ENCODE measurements around the gene ELOVL1.
"Not testable (repeated sequence)": the region's sequence is repeated elsewhere in the genome, so short reads cannot be mapped to it uniquely, and the experiment has no call there.

ELOVL1 gene

DNA sequence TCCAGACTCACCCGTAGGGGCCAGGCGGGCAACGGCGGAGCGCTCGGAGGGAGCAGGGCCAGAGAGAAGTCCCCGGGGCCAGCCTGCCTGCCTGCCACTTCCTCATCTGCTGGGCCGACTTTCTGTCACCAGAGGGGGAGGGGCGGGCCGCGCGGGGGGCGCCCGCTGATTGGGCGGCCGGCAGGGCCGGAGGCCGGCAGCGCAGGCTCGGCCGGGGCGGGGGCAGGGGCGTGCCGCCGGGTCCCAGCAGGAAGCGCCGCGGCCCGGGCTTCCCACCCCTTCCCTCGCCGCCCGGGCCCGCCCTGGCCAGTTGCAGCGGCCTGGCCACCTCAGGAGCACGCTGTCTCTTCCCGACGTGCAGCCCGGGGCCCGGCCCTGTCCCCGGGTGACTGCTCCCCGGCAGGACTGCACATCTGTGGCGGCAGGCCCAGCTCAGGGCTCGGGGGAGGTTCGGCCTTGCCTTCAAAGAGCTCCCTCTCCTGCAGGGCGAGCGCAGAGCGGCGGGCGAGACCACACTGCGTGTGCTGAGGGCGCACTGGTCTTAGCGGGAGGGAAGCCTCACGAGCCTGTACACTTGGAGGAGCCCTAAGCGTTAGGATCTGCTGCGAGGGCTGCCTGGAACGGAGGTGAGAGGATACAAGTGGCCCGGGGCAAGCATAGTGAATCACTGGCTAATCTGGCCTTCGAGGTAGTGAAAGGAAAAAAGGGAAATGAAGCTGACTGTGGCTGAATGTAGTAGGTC is at the start of gene ELOVL1:
TSS of gene ELOVL1 (minus strand) at position 108 of the 742 bp plus-strand sequence. CDS start 2,402 bp downstream, outside the sequence.
- peak; percentile 6 for DNase-seq

DNA sequence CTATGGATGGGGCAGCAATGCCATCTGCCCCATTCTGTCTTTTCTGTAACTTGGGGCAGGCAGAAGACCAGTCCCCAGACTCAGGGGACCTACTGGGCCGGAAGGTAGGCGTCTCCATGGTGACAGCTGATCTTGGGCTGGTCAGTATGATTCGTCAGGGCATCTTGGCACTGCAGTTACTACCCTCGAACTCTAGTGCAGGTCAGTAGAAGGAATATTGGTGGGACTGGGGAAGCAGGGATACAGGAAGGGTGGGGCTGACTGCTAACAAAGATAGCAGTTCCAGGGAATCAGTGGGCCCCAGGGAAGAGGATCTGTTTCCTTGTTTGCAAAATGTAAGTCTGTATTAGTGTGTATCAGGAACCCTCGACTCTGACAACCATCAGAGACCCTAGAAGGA is 48.1 kb upstream of the ELOVL1 start:
- no peak for DNase-seq

DNA sequence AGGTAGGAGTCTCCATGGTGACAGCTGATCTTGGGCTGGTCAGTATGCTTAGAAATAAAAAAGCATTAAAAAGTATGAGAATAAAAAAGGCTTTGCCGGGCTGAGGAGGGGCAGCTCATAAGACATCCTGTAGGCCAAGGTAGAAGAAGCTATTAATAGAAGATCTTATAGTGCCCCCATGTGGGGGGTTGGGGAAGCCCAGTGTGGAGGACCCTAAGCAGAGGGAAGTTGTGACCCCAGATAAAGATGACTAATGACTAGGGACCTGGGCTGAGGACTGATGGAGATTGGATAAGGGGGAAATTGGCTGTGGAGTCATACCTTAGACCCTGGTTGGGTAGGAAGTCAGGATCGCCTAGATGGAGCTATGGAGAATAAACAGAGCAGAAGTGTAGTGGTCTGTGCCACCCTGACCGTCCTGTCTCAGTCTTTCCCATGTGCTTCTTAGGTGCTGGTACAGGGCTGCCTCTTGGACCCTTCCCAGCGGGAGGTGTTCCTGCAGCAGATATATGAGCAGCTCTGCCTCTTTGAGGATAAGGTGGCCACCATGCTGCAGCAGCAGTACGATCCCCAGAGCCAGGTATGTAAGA is 46.9 kb upstream of the ELOVL1 start:
- no peak for DNase-seq

DNA sequence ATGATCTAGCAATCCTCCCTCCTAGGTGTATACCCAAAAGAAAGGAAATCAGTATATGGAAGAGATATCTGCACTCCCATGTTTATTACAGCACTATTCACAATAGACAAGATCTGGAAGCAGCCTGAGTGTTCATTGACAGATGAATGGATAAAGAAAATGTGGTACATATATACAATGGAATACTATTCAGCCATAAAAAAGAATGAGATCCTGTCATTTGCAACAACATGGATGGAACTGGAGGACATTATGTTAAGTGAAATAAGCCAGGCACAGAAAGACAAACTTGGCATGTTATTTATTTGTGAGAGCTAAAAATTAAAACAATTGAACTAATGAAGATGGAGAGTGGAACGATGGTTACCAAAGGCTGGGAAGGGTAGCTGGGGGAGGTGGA is 45.6 kb upstream of the ELOVL1 start:
- not testable (repeated sequence) for DNase-seq

DNA sequence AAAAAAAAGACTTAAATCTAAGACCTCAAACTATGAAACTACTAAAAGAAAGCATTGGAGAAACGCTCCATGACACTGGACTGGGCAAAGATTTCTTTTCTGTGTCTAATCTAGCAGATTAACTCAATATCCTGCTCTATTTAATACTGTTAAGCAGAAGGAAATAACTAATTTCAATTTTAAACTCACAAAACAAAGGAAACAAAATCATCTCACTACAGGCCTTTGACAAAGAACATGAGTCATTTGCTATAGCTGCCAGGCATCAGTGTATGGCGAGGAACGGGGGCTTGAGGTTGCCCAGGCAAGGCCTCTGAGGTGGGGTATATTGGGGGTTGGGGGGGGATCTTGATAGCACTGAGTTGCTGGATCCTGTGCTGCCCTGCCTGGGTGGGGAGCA is 42.8 kb upstream of the ELOVL1 start:
- no peak for DNase-seq

GRCh38 chr1:43405876-43406234 is 38.0 kb upstream of the ELOVL1 start:
- DNase-seq = no peak

DNA sequence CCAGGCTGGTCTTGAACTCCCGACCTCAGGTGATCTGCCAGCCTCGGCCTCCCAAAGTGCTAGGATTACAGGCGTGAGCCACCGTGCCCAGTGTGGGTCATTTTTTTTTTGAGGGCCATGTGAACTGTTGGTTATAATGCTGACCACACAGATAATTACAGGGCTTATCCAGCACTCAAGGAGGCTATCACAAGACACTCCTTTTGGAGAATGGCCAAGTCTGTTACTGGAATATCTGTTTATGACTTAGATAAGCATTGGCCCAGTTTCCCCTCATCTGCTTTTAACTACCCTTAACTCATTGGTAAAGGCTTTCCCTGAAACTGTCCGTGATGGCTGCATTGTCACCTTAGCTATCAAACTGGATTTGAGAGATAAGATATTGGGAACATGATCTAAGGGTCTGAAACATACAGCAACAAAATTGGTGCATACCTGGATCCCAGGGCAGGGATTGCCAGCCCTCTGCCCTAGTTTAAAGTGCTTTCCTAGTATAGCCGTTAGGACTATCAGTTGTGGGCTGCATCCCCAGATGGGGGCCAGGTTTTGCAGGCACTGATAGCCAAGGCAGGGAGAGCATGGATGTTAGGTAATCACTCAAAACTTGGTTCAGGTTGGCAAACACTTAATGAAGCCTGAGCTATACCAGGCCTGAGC is 37.5 kb upstream of the ELOVL1 start:
- DNase-seq = no peak

DNA sequence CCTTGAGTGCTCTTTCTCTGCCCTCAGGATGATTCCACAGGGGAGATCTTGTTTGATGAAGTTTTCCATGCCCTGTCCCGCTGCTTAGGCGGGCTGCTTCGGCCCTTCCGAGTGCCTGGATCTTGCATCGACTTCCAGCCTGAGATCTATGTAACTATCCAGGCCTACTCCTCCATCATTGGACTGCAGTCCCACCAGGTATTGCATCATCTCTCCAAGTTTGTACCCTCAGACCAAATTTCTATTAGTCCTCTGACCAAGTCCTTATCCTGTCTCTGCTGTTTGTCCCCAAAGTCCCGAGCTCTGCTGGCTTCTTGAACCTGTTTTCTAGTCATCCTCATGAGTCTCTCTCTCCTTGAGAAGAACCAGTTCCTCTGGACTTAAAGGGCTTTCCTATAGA is 36.5 kb upstream of the ELOVL1 start:
- DNase-seq = no peak

DNA sequence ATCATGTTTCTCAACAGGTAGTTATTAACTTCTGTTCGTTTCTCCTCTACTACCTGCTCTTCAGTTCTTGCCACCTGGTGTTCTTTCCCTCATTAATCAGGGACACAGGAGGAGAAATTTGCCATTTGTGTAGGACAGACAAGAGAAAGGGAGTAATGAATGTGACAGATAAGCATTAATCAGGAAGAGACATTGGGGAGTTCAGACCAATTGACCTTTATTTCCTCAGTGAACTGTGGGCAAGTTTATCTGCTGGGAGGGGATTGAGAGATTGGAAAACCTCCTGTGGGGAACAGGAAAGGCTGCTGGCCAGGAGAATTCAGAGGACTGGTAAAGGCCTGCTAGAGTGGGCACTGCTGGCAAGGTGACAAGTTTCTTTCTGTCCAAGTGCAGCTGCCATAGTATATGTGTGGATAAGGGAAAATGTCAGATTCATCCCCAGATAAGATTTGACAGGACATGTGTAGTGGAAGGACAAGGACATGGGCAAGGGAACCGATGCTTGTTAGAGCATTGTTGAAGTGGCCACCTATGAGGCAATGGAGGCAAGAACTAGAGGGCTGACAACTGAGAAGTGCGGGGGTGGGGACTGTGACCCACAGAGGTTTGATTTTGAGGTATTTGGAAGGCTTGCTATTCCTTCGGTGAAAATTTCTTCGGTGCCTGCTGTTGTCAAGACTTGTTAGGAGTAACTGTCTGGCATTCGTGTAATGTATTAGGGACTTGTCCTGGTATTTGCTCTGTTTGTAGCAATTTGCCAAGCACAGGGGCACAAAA is 34.5 kb upstream of the ELOVL1 start:
- no peak for DNase-seq

DNA sequence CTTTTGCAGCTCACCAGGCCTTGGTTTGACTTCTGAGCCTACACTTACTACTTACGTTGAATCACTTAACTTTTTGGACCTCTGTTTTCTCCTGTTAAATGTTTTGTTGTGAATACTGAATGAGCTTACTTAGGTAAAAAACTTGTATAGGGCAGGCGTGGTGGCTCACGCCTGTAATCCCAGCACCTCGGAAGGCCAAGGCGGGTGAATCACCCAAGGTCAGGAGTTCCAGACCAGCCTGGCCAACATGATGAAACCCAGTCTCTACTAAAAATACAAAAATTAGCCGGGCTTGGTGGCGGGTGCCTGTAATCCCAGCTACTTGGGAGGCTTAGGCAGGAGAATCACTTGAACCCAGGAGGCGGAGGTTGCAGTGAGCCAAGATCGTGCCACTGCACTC is 32.6 kb upstream of the ELOVL1 start:
- DNase-seq = not testable (repeated sequence)

- no peak for DNase-seq
Observed at GRCh38 chr1:43398227-43398626, 30.4 kb upstream of the ELOVL1 start.

- no peak for DNase-seq
Observed at GRCh38 chr1:43396059-43396458, 28.2 kb upstream of the ELOVL1 start.

DNA sequence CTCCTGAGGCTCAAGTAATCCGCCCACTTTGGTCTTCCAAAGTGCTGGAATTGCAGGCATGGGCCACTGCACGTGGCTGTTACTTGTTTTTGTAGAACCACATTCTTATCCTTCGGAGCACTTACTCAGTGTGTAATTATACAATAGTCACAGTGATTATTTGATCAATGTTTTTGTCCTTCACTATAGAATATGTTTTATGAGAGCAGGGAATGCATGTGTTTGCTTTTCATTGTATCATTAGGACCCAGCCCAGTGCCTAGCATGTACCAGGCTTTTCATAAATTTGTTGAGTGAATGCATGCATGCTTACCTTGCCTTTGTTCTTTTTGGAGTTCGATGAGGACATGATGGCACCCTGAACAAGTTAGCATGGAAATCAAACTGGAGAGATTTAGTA is 27.7 kb upstream of the ELOVL1 start:
- DNase-seq = no peak

DNA sequence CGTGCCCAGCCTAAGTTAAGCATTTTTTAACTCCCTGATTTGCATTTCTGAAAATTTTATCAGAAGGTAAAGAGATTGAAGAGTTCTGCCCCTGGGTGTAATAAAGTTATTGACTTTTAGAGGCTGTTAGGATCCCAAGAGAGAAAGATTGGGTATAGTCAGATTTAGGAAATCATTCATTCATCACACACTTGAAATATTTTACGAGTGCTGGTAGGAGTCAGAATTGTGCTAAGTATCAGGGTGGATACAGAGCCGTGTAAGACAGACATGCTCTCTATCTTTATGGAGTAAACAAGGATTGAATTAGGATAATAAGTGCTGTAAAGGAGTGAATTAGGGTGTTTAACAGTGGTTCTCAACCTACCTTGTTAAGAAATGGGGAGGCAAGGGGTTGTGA is 24.9 kb upstream of the ELOVL1 start:
- DNase-seq = no peak

DNA sequence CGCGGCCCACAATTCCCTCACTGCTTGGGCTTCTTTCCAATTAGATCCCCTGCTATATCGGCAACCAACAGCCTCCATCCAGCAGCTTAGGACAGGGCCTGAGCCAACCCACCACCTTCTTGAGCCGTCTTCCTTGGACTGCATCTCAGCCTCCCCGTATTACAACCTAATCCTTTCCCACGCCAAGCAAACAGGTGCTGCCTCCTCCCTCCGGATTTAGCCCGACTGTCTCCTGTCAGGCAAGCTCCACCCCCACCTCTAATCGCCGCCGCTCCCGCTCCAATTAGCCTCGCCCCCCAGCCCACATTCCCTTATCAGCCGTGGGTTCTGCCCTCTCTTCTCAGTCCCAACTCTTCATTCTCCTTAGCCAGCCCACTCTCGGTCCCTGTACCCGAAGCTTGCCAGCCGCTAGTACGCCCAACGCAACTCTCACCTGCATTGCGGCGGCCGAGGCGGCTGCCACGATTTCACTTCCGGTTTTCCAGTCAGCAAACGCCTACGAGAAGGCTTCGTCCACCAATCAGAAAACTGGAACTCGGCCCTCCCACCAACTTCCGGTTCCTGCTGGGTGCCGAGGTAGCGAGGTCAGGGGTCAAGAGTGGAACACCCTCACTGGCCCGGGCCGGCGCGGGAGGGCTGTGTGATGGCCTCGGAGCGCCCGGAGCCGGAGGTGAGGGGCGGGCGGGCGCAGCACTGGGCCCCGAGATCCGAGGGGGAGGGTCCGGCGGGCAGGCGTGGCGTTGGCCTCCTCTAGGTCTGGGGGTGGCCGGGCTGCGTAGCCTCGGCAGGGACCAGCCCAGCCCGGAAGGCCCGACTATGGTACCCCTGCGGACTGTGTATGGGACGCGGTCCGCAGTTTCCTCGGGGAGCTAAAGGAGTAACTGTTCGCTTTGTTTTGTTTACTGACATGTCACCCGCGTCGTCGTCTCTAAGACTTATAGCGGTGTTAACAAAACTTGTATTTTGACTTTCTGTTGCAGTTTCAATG is 21.8 kb upstream of the ELOVL1 start, which contains the start of the genes MED8 and SZT2:
TSS of gene MED8 (minus strand) at position 475 of the 988 bp plus-strand sequence. CDS start at position 439, 36 bp downstream.
TSS of gene SZT2 (plus strand) at position 574 of the 988 bp plus-strand sequence. CDS start at position 644, 70 bp downstream.
- DNase-seq = peak; percentile 85

DNA sequence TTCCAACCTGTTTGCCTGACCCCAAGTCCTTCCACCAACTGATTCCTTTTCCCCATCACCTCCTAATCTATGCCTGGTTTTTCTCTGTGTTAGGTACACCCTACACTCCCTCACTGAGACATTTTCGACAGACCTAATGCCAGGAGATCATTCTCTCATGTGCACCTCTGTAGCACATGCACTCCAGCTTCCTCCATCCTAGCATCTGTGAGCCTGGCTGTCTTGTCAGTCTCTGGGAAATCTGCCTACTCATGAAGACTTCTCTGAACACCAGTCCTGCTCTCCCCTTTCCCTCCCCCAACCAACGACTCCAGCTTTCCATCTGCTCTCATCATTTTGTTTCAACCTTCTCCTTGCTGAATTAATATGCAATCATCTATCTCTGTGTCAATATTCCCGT is 20.8 kb upstream of the ELOVL1 start:
- DNase-seq = no peak

DNA sequence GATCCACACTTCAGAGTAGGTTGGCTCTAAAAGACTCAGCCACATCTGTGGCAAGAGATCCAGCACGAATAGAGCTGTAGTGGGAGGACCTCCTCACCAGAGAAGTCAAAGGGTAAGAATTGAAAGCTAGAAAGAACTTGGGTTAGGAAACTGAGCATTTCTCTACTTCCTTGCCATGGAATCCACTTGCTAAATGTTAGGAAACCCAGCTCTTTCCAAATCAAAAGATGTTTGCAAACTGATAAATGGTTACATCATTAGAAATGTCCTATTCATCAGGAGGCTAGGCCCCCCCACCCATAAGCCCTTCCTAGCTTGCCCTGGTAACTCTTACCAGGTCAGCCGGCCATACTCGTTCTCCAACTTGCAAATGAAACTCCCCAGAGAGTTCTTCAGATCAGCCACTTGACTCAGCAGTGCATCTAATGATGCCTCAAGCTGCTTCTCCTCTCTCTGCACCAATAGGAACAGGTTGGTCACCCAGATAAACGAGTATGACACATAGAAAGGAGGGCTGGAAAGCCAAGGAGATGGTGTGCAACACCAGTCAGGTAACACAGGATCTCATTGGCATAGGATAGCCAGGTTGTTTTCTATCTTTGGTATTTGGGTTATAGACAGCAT is 20.3 kb upstream of the ELOVL1 start:
- no peak for DNase-seq

DNA sequence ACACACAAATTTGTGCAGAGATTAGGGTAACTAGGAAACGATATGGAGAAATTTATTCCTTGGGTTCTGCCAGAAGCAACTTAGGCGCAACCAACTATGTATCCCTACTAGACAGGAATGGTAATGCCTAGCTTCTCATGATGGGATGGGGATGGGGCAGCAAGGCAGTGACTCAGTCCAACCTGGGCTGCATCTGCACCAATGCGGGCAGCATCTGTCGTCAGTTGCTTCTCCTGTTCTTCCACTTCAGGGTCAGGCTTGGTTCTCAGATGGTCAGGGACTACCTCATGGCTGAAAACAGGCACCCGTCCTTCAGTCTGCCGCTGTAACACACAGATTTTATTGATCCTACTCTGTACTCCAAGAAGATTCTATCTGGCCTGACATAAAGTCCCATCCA is 18.9 kb upstream of the ELOVL1 start:
- no peak for DNase-seq

DNA sequence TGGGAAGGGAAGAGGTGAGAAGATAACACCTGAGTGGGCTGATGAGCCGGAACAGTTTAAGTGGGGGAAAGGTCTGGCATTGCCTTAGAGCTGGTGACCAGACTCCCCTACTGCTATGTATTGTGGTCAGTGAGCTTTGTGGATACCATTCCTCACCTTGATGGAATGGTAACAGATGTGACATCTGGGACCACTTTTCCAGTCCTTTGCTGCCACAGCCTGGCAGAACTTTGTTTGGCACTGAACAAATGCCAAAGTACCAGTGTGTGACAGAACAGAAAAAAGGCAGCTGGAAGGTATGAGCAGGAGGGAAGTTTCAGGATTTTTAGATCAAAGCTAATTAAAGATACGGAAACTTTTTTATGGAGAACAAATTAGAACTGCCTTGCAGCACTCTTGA is 15.6 kb upstream of the ELOVL1 start:
- DNase-seq = no peak

- no peak for DNase-seq
Observed at GRCh38 chr1:43382027-43382779, 14.4 kb upstream of the ELOVL1 start.

- DNase-seq = no peak
Observed at GRCh38 chr1:43381612-43382011, 13.8 kb upstream of the ELOVL1 start.
